GM12872 (cell line): ENCODE measurements around the gene ELMOD3.

Source experiments
- TF ChIP-seq, protein P1 (sequence below): IDR thresholded peaks from 3 replicates; pipeline ENCODE4 v1.5.1; 2011; ENCODE audit warnings: low read depth, mild to moderate bottlenecking, low read length, moderate library complexity; ENCODE audit not compliant: insufficient read depth

Gene ELMOD3

DNA sequence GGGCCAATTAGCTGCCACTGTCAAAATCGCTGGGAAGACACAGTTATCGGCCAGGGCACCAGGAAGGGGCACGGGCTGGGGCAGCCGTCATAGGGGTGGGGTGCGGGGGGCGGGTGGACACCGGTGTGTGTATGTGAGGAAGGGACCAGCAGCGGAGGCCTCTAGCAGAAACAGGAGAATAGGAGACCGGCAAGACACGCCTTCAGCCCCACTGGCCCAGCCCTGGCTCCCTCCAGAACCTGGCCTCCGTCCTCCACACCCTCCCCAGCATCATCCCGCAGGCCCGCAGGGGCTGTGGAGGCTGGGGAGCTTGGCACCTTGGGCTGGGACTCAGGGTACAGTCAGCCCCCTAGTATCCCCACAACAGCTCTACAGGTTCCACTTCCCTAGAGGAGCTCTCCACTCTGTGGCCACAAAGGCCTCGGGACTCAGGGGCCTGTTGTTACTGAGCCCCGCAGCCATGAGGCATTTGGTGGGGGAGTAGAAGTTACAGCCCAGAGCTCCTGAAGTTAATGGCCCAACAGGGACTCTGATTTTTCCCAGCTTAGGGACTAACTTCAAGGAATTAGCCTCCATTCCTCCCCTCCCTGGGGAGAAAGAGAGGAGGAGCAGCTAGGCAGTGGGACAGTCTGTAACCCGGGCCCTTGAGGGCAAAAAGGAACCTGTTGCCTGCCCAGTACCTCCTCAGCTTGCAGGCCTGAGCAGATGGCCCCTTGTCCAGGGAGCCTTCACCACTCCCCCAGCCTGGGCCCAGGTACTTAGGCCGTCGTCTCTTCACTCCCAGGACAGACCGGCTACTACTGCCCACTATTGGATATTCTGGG, 83.8 kb downstream of the ELMOD3 start:
- TF ChIP-seq, protein P1, sequence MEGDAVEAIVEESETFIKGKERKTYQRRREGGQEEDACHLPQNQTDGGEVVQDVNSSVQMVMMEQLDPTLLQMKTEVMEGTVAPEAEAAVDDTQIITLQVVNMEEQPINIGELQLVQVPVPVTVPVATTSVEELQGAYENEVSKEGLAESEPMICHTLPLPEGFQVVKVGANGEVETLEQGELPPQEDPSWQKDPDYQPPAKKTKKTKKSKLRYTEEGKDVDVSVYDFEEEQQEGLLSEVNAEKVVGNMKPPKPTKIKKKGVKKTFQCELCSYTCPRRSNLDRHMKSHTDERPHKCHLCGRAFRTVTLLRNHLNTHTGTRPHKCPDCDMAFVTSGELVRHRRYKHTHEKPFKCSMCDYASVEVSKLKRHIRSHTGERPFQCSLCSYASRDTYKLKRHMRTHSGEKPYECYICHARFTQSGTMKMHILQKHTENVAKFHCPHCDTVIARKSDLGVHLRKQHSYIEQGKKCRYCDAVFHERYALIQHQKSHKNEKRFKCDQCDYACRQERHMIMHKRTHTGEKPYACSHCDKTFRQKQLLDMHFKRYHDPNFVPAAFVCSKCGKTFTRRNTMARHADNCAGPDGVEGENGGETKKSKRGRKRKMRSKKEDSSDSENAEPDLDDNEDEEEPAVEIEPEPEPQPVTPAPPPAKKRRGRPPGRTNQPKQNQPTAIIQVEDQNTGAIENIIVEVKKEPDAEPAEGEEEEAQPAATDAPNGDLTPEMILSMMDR: no peak

DNA sequence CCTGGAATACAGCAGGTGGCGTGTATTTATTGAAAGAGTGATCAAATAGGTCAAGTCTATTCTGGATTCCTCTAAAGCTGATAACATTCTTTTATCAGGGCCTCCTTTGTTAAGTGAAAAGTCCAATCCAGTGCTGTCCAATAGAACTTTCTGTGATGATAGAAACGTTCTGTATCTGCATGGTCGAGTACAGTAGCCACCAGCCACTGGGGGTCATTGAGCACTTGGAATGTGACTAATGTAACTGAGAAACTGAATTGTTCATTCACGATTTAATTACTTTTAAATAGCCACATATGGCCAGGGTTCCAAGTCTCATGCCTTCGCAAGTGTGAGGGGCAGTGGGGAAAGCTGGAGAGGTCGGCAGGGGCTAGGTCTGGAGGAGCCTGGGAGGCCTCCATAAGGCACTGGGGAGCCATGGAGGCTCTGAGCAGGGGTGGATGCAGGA, 84.5 kb downstream of the ELMOD3 start:
- TF ChIP-seq, protein P1: no peak

DNA sequence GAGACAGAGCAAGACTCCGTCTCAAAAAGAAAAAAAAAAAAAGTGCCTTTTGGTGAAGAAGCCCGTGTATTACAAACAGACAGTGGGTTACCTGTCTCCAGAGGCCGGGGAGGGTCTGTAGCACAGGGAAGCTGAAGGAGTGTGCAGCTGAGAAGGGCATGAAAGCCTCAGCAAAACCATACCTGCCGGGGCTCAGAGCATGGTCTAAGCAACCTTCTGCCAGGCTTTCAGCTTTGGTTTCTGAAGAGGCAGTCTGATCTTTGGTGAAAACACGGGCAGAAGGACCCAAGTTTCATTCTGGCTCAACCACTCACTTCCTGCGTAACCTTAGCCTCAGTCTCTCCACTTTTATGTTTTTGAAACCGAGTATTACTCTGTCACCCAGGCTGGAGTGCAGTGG, 85.4 kb downstream of the ELMOD3 start:
- TF ChIP-seq, protein P1: no peak

DNA sequence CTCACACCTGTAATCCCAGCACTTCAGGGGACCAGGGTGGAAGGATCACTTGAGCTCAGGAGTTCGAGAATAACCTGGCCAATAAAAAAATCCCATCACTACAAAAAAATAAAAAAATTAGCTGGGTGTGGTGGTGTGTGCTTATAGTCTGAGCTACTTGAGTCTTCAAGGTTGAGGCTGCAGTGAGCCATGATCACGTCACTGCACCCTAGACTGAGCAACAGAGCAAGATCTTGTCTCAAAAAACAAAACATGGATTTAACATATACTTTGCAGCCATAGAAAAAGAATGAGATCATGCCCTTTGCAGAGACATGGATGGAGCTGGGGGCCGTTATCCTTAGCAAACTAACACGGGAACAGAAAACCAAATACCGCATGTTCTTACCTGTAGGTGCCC, 86.2 kb downstream of the ELMOD3 start:
- TF ChIP-seq, protein P1: no peak
